Activated CD4-positive, alpha-beta T cell treated with anti-CD3 and anti-CD28 coated beads, Interleukin-2, amount 10 ng/mL, durations not matched to agents 7 days and 5 days (primary cell): Measurements from ENCODE around the gene CFL2. TPM values are rescaled to one million over a fixed set of nuclear protein-coding genes. Genes with fewer than 3 reads are reported as not detected.

ENCODE experiments used
- CTCF ChIA-PET: fragments of 350-600 bp; sonication (Branson Sonifier 250); formaldehyde crosslinking; loops from one replicate; lab custom pipeline; 2021; ENCODE audit warnings: antibody characterized with exemption; lab: Charles Lee
- POLR2A ChIA-PET: fragments of 350-600 bp; sonication (Branson Sonifier 250); formaldehyde crosslinking; loops from one replicate; lab custom pipeline; 2021; ENCODE audit warnings: antibody characterized with exemption; lab: Charles Lee
- DNase-seq: peaks from one replicate; pipeline ENCODE4 v3.0.0-alpha.2; 2020
- H3K27ac Mint-ChIP-seq: one replicate; pipeline ENCODE4 v1.8.0; 2021; ENCODE audit warnings: mild to moderate bottlenecking, moderate library complexity, mixed read lengths
- H3K27me3 Mint-ChIP-seq: one replicate; pipeline ENCODE4 v1.8.0; 2021; ENCODE audit warnings: mixed read lengths
- H3K36me3 Mint-ChIP-seq: one replicate; pipeline ENCODE4 v1.8.0; 2021; ENCODE audit warnings: low read depth, mixed read lengths
- H3K4me1 Mint-ChIP-seq: one replicate; pipeline ENCODE4 v1.8.0; 2021; ENCODE audit warnings: mixed read lengths
- H3K4me3 Mint-ChIP-seq: one replicate; pipeline ENCODE4 v1.8.0; 2021; ENCODE audit warnings: mild to moderate bottlenecking, moderate library complexity, mixed read lengths
- H3K9me3 Mint-ChIP-seq: one replicate; pipeline ENCODE4 v1.8.0; 2021; ENCODE audit warnings: mixed read lengths
- total RNA-seq, 2 experiments: library from RNA; stranded (reverse); gene quantifications; one replicate each; pipeline ENCODE4 v1.2.3, GENCODE V29; 2021

Gene CFL2
- total RNA-seq, 2 experiments from 2014 or later = 5.4 to 6.3 TPM

GRCh38 chr14:34682787-34683321 is 31.5 kb downstream of the CFL2 start:
- Mint-ChIP-seq H3K9me3 (no peaks in the 10 kb centered on the region), H3K4me3 (no peak overlapping the region), H3K36me3 (no peaks in the 10 kb centered on the region), H3K27ac (no peak overlapping the region), H3K4me1 (peaks cover 12% of the 10 kb centered on the region), H3K27me3 (no peaks in the 10 kb centered on the region)
- DNase-seq = peak; percentile 24
- ChIA-PET CTCF (interaction anchor here (1.2 kb wide), 1 partner anchor 9 kb away, joined by 4 read pairs; no protein-coding TSS in a partner anchor), POLR2A (no interaction called here)

- peaks cover 12% of the 10 kb centered on the region for H3K4me1 Mint-ChIP-seq
- no peak overlapping the region for H3K4me3 Mint-ChIP-seq
- no peaks in the 10 kb centered on the region for H3K27me3 Mint-ChIP-seq
- no peak overlapping the region for H3K27ac Mint-ChIP-seq
- DNase-seq = no peak
- CTCF ChIA-PET = interaction anchor here (0.6 to 1.1 kb wide), 4 partner anchors 8 to 728 kb away, joined by 3 to 4 read pairs (median 3); no protein-coding TSS in a partner anchor
- POLR2A ChIA-PET = no interaction called here
- H3K9me3 Mint-ChIP-seq = no peaks in the 10 kb centered on the region
- H3K36me3 Mint-ChIP-seq = no peaks in the 10 kb centered on the region
These were observed 33.5 kb downstream of the CFL2 start for GRCh38 chr14:34680806-34681479.

DNA sequence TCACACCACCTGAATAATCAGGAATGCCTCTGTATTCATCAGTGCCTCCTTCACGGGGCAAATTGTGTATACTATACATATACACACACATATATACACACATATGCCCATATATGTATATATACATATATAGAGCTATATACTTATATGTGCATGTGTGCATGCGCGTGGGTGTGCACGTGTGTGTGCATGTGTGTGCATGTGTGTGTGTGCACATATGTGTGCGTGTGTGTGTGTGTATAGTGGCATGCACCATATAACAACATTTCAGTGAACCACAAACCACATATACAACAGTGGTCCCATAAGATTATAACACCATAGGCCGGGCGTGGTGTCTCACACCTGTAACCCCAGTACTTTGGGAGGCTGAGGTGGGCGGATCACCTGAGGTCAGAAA is 35.7 kb downstream of the CFL2 start:
- peaks cover 12% of the 10 kb centered on the region for H3K4me1 Mint-ChIP-seq
- H3K27ac Mint-ChIP-seq = no peak overlapping the region
- POLR2A ChIA-PET = no interaction called here
- CTCF ChIA-PET = no interaction called here
- H3K27me3 Mint-ChIP-seq = no peaks in the 10 kb centered on the region
- DNase-seq = no peak
- H3K4me3 Mint-ChIP-seq = no peak overlapping the region
- H3K9me3 Mint-ChIP-seq = no peaks in the 10 kb centered on the region
- H3K36me3 Mint-ChIP-seq = no peaks in the 10 kb centered on the region

- Mint-ChIP-seq H3K27ac (no peak overlapping the region), H3K4me3 (no peak overlapping the region), H3K4me1 (peaks cover 8% of the 10 kb centered on the region), H3K9me3 (no peaks in the 10 kb centered on the region), H3K36me3 (no peaks in the 10 kb centered on the region), H3K27me3 (no peaks in the 10 kb centered on the region)
- DNase-seq = no peak
- POLR2A ChIA-PET = no interaction called here
- CTCF ChIA-PET = no interaction called here
These were observed 36.1 kb downstream of the CFL2 start for GRCh38 chr14:34678306-34678705.

DNA sequence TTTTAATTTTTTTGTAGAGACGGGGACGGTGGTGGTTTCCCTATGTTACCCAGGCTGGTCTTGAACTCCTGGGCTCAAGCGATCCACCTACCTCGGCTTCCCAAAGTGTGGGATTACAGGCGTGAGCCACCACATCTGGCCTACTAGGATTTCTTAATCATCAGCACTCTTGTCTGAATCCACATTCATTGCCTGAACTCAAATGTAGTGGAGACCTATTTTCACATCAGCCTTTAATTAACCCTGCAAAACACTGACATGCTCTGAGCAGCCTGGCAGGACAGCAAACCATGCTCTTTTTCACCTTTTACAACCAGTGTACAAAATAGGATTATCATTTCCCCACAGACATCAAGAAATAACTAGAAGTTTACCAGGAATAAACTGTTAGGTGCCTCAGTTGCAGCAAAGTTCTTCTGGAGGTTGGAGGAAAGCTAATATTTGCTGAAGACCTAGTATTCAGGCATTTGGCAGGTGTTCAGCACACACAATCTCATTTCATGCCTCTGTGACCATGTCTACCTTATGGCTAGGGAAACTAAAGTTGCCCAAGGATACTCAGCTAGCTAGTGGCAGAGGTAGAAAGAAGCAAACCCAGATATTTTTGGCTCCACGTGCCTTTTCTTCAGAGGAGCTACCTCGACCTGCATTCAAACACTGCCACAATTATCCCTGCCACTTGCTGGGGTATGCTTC is 37.7 kb downstream of the CFL2 start:
- CTCF ChIA-PET = interaction anchor here (0.6 kb wide), 1 partner anchor 32 kb away, joined by 3 read pairs; no protein-coding TSS in a partner anchor

GRCh38 chr14:34673702-34674101 is 40.7 kb downstream of the CFL2 start:
- DNase-seq = no peak
- POLR2A ChIA-PET = no interaction called here
- H3K27ac Mint-ChIP-seq = no peak overlapping the region
- H3K36me3 Mint-ChIP-seq = no peaks in the 10 kb centered on the region
- H3K4me1 Mint-ChIP-seq = no peaks in the 10 kb centered on the region
- H3K9me3 Mint-ChIP-seq = no peaks in the 10 kb centered on the region
- CTCF ChIA-PET = interaction anchor here (1.1 to 1.2 kb wide), 3 partner anchors 31 to 749 kb away, joined by 3 to 5 read pairs (median 4); no protein-coding TSS in a partner anchor
- no peak overlapping the region for H3K4me3 Mint-ChIP-seq
- H3K27me3 Mint-ChIP-seq = no peaks in the 10 kb centered on the region

More for the DNA sequence above, 37.7 kb downstream of the CFL2 start:
- H3K27me3 Mint-ChIP-seq = no peaks in the 10 kb centered on the region
- H3K4me1 Mint-ChIP-seq = no peaks in the 10 kb centered on the region
- no peaks in the 10 kb centered on the region for H3K9me3 Mint-ChIP-seq
- no peak for DNase-seq
- no peak overlapping the region for H3K27ac Mint-ChIP-seq
- H3K36me3 Mint-ChIP-seq = no peaks in the 10 kb centered on the region
- no peak overlapping the region for H3K4me3 Mint-ChIP-seq
- POLR2A ChIA-PET = no interaction called here

GRCh38 chr14:34671716-34672115 is 42.7 kb downstream of the CFL2 start:
- no peak for DNase-seq
- Mint-ChIP-seq H3K4me3 (no peak overlapping the region), H3K9me3 (no peaks in the 10 kb centered on the region), H3K4me1 (no peaks in the 10 kb centered on the region), H3K36me3 (no peaks in the 10 kb centered on the region), H3K27me3 (no peaks in the 10 kb centered on the region), H3K27ac (no peak overlapping the region)
- ChIA-PET CTCF (interaction anchor here (1.0 to 1.3 kb wide), 2 partner anchors 10 to 15 kb away, joined by 3 to 4 read pairs; no protein-coding TSS in a partner anchor), POLR2A (no interaction called here)

- Mint-ChIP-seq H3K9me3 (no peaks in the 10 kb centered on the region), H3K27ac (no peak overlapping the region), H3K4me1 (peaks cover 12% of the 10 kb centered on the region), H3K4me3 (no peak overlapping the region), H3K36me3 (no peaks in the 10 kb centered on the region), H3K27me3 (no peaks in the 10 kb centered on the region)
- CTCF ChIA-PET = interaction anchor here (0.6 to 1.0 kb wide), 2 partner anchors 19 to 229 kb away, joined by 4 to 5 read pairs; no protein-coding TSS in a partner anchor
- POLR2A ChIA-PET = no interaction called here
- DNase-seq = no peak
These were observed 46.3 kb downstream of the CFL2 start for GRCh38 chr14:34668111-34668510.

GRCh38 chr14:34667007-34667406 is 47.4 kb downstream of the CFL2 start:
- no peak overlapping the region for H3K27ac Mint-ChIP-seq
- POLR2A ChIA-PET = no interaction called here

GRCh38 chr14:34665785-34666435 is 48.5 kb downstream of the CFL2 start:
- peak; percentile 35 for DNase-seq
- Mint-ChIP-seq H3K36me3 (no peaks in the 10 kb centered on the region), H3K4me3 (no peak overlapping the region), H3K9me3 (no peaks in the 10 kb centered on the region), H3K27me3 (peaks cover 2% of the 10 kb centered on the region), H3K27ac (peak overlapping the region; percentile 84), H3K4me1 (peaks cover 12% of the 10 kb centered on the region)
- ChIA-PET POLR2A (no interaction called here), CTCF (interaction anchor here (0.6 kb wide), 1 partner anchor 122 kb away, joined by 4 read pairs; no protein-coding TSS in a partner anchor)

More at GRCh38 chr14:34667007-34667406, 47.4 kb downstream of the CFL2 start:
- CTCF ChIA-PET = no interaction called here
- Mint-ChIP-seq H3K4me1 (peaks cover 12% of the 10 kb centered on the region), H3K36me3 (no peaks in the 10 kb centered on the region), H3K4me3 (no peak overlapping the region), H3K9me3 (no peaks in the 10 kb centered on the region), H3K27me3 (no peaks in the 10 kb centered on the region)
- DNase-seq = no peak

DNA sequence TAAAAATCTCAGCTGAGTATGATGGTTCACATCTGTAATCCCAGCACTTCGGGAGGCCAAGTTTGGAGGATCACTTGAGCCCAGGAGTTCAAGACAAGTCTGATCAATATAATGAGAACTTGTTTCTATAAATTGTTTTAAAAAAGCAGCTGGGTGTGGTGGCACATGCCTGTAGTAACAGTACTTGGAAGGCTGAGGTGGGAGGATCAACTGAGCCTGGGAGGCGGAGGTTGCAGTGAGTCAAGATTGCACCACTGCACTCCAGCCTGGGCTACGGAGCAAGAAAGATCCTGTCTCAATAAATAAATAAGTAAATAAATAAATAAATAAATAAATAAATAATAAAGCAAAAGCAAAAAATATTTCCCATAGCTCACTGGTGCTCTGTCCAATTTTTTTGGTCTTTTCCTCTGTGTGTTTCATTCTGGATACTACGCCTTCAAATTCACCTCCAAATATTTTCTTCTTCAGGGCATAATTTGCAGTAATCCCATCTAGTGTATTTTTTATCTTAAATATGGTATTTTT is 51.8 kb downstream of the CFL2 start:
- H3K4me3 Mint-ChIP-seq = no peak overlapping the region
- DNase-seq = no peak
- H3K27ac Mint-ChIP-seq = no peak overlapping the region
- H3K36me3 Mint-ChIP-seq = no peaks in the 10 kb centered on the region
- peaks cover 12% of the 10 kb centered on the region for H3K4me1 Mint-ChIP-seq
- CTCF ChIA-PET = interaction anchor here (0.7 to 1.1 kb wide), 3 partner anchors 10 to 70 kb away, joined by 3 to 4 read pairs (median 4); no protein-coding TSS in a partner anchor
- H3K27me3 Mint-ChIP-seq = peaks cover 5% of the 10 kb centered on the region
- POLR2A ChIA-PET = interaction anchor here (0.6 kb wide), 1 partner anchor 505 kb away, joined by 5 read pairs; no protein-coding TSS in a partner anchor
- no peaks in the 10 kb centered on the region for H3K9me3 Mint-ChIP-seq

- no peaks in the 10 kb centered on the region for H3K36me3 Mint-ChIP-seq
- ChIA-PET CTCF (no interaction called here), POLR2A (no interaction called here)
- no peak overlapping the region for H3K4me3 Mint-ChIP-seq
- H3K27ac Mint-ChIP-seq = no peak overlapping the region
- H3K9me3 Mint-ChIP-seq = no peaks in the 10 kb centered on the region
- no peak for DNase-seq
- peaks cover 4% of the 10 kb centered on the region for H3K4me1 Mint-ChIP-seq
- peaks cover 5% of the 10 kb centered on the region for H3K27me3 Mint-ChIP-seq
These were observed 53.6 kb downstream of the CFL2 start for GRCh38 chr14:34660796-34661195.
